ENCODE data around the gene CENPP.
"Not testable (repeated sequence)": the region's sequence is repeated elsewhere in the genome, so short reads cannot be mapped to it uniquely, and the experiment has no call there.

Gene CENPP

DNA sequence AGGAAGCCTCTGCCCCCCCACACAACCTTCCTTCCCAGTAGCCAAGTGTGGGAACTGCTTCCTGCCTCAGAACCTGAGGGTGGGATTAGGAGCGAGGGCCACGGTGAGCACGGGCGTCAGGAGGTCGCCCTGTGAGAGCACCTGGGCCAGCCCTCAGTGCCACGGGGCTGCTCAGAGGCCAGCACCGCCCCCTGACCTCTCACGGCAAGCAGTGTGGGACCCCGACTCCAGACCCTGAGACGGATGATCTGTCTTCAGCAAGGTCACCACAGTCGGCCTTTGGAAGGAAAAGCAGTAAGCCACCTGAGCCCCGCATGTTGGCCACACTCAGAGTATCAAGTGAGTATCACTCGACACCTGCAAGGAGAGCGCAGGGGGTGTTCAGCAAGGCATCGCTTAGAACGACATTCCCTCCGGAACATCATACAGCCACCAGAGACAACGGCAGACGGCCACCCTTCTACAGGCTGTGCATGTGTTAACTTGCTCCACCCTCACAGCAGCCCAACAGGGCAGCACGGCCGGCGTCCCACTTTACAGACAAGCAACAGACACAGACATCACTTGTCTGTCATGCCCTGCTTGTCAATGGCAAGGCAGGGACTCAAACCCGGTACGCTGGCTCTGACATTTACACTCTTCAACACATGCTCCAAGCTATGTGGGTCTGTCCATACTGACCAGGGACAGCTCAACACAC, 294.0 kb downstream of the CENPP start:
- DNase-seq: no peak

DNA sequence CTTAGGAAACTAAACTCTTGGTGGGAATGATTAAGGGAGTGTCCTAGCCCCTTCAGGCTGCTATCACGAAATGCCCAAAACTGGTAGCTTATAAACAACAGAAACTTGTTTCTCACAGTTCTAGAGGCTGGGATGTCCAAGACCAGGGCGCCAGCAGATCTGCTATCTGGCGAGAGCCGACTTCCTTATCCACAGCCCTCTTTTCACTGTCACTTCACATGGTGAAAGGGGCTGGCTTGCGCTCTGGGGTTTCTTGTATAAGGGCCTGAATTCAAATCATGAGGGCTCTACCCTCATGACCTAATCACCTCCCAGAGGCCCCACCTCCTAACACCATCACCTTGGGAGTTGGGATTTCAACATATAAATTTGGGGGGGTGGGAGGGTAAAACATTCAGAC, 295.1 kb downstream of the CENPP start:
- no peak for DNase-seq

GRCh38 chr9:92623936-92624335, 298.2 kb downstream of the CENPP start:
- DNase-seq: not testable (repeated sequence)

DNA sequence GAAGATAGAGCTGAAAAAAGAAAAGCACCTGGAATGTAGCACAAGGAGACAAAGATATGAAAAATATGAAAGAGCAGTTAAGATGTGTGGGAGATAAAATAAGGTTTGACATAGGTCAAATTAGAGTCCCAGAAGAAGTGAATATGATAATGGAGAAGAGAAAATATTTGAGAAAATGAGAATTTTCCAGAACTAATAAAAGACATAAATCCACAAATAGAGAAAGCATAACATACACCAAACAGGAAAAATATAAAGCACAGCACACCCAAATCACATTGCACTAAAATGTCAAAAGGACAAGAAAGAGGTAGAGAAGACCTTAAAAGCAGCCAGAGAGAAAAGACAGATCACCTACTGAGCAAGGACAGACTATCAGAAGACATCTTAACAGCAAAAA, 300.7 kb downstream of the CENPP start:
- DNase-seq: no peak

DNA sequence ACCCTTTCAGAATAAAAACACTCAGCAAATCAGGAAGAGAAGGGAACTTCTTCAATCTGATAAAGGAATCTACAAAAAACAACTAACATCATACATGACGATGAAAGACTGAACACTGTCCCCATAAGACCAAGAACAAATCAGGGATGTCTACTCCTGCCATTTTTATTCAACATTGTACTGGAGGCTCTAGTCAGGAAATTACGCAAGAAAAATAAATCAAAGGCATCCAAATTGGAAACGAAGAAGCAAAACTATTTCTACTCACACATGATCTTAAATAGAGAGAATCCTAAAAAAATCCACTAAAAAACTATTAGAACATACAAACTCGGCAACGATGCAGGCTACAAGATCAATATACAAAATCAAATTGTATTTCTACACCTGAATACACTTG, 301.9 kb downstream of the CENPP start:
- no peak for DNase-seq

DNA sequence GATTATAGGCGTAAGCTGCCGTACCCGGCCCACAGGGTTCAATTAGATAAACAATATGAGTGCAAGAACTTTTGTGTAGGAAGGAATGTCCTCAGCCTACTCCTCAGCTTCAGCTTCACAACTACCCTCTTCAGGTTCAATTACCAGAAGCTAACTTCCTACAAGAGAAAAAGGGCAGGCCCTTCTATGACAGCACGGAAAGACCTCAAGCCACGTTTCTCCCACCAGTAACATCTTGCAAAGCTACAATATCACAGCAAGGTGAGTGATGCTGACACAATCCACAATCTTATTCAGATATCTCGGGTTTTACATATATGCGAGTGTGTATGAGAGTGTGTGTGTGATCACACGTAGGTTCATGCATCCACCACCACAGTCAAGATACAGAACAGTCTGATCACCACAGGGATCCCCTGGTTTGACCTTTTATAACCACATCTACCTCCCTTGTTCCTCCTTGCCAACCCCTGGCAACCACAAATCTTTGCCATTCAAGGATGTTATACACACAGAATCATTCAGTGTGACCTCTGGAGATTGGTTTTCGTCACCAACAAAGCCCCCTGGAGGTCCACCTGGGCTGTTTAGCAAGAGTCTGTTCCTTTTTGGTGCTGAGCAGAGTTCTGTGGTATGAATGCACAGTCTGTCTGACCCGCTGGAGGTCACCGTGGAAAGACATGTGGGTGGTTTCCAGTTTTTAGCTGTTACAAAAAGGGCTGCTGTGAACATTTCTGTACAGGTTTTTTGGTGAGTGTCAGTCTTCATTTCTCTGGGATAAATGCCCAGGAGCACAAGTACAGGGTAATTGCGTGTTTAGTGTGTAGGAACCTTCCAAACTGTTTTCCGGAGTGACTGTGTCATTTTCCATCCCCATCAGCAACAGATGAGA, 305.9 kb downstream of the CENPP start:
- DNase-seq: peak; percentile 10

DNA sequence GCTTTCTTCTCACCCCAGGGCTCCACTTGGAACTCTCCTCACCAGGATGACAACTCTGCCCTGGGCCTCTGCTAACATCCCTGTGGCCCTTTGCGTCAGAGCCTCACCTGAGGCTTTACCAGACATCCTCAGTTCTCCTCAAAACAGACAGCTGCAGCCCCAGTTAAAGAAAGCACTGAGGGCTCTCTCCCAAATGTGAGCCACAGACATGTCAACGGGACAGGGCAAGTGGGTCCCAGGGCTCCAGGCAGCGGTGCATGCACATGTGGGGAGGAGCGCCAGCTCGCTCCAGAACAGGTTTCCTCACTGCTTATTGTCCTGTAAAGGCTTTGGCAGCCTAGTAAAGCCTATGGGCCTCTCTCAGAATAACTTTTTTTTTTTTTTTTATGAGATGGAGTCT, 306.9 kb downstream of the CENPP start:
- DNase-seq: peak; percentile 5

DNA sequence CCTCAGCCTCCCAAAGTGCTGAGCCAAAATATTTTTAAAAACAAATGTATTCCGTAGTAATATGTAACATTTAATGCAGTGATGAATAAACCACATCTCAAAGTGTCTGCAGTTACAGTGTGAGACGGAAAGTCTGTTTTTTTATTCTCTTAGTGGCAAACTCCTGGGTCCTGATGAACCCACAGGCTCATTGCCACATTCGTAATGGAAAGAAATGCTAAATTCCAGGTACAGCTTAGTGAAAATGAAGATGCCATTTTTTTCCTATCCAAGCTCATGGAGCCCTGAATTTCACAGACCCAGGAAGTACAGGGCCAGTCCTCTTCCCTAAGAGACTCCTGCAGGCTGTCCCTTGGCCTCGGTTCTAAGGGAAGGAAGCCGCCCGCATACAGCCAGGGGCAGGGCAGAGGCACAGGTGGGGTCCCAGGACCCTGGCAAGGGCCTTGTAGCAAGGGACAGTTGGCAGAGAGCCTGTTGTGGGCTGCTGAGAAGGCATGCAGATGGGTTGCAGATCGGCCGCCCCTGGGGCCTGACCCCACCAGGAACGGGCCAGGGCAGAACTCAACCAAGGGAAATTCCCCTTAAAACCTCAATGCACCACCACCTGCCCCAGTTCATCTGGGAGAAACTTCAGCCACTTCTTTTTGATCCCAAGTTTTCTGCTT, 308.0 kb downstream of the CENPP start:
- peak; percentile 5 for DNase-seq

- peak; percentile 63 for DNase-seq
Measured at GRCh38 chr9:92634712-92635605, 309.2 kb downstream of the CENPP start.

DNA sequence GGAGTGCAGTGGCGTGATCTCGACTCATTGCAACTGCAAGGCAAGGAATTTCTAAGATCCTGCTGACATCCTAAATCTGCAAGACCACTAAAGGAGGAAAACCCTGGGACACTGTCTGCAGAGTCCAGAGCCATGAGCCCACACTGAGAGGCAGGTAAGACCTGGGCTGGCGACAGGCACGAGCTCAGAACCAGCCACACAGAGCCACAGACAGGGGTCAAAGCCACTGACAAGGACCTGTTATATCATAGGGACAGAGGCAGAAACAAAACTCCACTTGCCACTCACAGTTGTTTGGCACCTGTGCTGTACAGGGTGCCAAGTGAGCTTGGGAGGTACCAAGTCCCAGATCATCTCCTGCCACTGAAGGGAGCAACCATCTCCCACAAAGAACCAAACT, 310.0 kb downstream of the CENPP start:
- DNase-seq: no peak

GRCh38 chr9:92636627-92637026, 310.9 kb downstream of the CENPP start:
- no peak for DNase-seq

- no peak for DNase-seq
Measured at GRCh38 chr9:92637326-92637725, 311.6 kb downstream of the CENPP start.

- no peak for DNase-seq
Measured at GRCh38 chr9:92637886-92638620, 312.3 kb downstream of the CENPP start.

DNA sequence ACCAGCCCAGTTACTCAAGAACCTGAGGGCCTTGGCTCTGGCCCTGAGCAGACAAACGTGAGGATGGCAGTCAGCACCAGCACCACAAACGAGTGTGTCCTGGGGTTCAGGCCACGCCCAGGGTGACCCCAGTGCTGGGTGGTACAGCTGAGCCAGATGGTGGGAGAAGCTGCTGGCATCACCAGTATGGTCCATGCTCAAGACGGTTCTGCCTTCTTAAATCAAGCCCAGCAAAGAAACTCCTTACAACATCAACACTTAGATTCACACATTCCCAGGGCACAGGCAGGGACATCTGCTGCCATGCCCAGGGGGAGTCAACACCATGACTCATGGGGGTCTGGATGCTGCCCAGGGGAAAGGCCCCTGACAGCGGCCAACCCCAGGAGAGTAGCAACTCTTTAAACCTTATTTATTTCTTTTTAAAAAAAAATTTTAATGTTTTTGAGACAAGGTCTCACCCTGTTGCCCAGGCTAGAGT, 312.9 kb downstream of the CENPP start:
- DNase-seq: no peak

GRCh38 chr9:92639124-92639523, 313.4 kb downstream of the CENPP start:
- no peak for DNase-seq

DNA sequence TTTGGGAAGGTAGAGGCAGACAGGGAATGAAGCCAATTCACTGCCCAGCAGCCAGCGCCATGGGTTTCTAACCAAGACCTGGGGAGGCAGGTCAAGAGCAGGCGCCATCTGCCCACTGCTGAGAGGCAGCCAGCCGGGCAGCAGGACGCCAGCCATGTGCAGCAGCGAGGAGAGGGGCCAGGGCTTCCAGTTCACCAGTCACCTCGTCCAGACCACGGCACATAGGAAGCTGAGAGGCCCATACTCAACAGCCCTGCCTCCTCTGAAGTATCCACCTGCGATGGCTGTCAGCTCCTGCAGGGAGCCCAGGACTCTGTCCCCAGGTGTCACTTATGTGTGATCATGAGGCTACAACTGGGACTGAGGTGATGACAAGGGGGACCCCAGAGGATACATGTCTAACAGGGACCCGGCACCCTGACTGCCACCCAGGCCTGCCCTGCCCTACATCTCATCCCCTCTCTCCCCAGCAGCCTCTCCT, 314.1 kb downstream of the CENPP start:
- DNase-seq: no peak

- DNase-seq: no peak
Measured at GRCh38 chr9:92640398-92641091, 314.8 kb downstream of the CENPP start.

DNA sequence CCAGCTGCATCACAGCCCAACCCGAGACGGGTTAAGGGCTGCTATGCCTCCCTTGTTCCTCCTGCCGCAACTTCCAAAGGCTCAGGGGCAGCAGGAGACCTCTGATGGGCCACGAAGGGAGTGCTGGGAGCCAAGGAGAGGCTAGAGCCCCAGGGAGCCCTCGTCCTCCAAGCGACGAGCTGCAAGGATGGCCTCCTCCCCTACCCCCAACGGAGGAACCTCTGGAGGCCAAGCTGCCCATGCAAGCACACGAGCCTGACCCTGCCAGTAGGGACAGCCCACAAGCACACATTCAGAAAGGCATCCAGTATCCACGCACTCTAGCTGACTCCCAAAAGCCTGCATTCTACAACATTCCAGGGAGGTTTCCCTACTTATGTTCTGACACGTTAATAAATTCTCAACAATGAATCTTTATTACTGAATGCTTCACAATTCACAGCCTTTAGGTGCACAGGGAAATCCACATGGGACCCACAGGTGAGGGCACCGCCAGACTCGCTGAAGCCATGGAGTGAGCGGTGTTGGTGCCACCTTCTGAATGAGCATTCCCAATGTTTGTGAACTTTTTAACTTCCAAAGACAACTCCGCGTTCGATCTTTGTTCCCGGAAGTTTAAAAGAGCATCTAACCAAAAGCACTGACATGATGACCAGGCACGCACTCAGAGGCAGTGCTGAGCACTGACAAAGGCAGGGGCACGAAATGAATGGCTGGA, 315.5 kb downstream of the CENPP start:
- no peak for DNase-seq

GRCh38 chr9:92642041-92642451, 316.3 kb downstream of the CENPP start:
- DNase-seq: no peak

DNA sequence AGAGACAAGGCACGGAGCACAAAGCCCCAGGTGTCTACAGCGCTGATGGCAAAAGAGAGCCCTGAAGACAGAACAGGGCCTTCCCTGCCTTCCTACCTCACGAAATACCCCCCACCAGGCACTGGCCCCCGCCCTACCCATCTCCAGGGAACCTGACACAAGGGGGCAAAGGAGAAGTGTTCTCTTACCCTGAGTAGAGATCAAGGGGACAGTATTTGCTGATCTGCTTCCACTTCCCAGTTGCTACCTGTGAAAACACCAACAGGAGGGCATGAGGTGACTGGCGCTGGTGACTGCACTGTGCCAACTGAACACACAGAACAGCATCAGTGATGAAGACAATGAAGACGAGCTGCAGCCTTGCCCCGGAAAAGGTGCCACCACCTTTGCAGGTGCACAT, 316.8 kb downstream of the CENPP start:
- no peak for DNase-seq
